ENCODE results near the gene TNXB.
"Not testable (repeated sequence)": the region's sequence is repeated elsewhere in the genome, so short reads cannot be mapped to it uniquely, and the experiment has no call there.

Gene TNXB

GRCh38 chr6:32111424-32112066 is 2.4 kb upstream of the TNXB start:
- Histone ChIP-seq H3K27ac (ENCODE audit: low read depth, low read length) (no peak overlapping the region), H3K9ac (ENCODE audit: low read depth in 1 of 2, low read length in 2 of 2) (no peak overlapping the region), H3K4me1 (ENCODE audit: control insufficient read depth in 1 of 2, insufficient read depth in 2 of 2, low read length in 2 of 2) (peaks cover 36 to 41% of the 10 kb centered on the region in 2 donors), H3K4me3 (ENCODE audit: low read depth in 1 of 2, low read length in 2 of 2) (no peak overlapping the region), H3K36me3 (ENCODE audit: control insufficient read depth in 1 of 2, insufficient read depth in 2 of 2, low read length in 2 of 2) (peaks cover 12 to 15% of the 10 kb centered on the region in 2 donors), H3K9me3 (ENCODE audit: control insufficient read depth in 1 of 2, low read length in 2 of 2) (no peaks in the 10 kb centered on the region), H3K27me3 (ENCODE audit: control insufficient read depth in 1 of 2, insufficient read depth in 2 of 2, low read length in 2 of 2) (no peaks in the 10 kb centered on the region)

GRCh38 chr6:32110632-32111031 is 1.5 kb upstream of the TNXB start:
- no peak overlapping the region for H3K4me3 ChIP-seq (ENCODE audit: low read depth in 1 of 2, low read length in 2 of 2)
- H3K27ac ChIP-seq (ENCODE audit: low read depth, low read length), result no peak overlapping the region
- peak overlapping the region in 1 of 2 donors; percentile 25 for H3K9ac ChIP-seq (ENCODE audit: low read depth in 1 of 2, low read length in 2 of 2)

GRCh38 chr6:32109765-32110160 is 625 bp upstream of the TNXB start:
- Histone ChIP-seq H3K27ac (ENCODE audit: low read depth, low read length) (no peak overlapping the region), H3K9ac (ENCODE audit: low read depth in 1 of 2, low read length in 2 of 2) (no peak overlapping the region)

More at GRCh38 chr6:32110632-32111031, 1.5 kb upstream of the TNXB start:
- Histone ChIP-seq H3K36me3 (ENCODE audit: control insufficient read depth in 1 of 2, insufficient read depth in 2 of 2, low read length in 2 of 2) (peaks cover 3 to 6% of the 10 kb centered on the region in 2 donors), H3K4me1 (ENCODE audit: control insufficient read depth in 1 of 2, insufficient read depth in 2 of 2, low read length in 2 of 2) (peaks cover 36 to 41% of the 10 kb centered on the region in 2 donors), H3K27me3 (ENCODE audit: control insufficient read depth in 1 of 2, insufficient read depth in 2 of 2, low read length in 2 of 2) (no peaks in the 10 kb centered on the region), H3K9me3 (ENCODE audit: control insufficient read depth in 1 of 2, low read length in 2 of 2) (no peaks in the 10 kb centered on the region)

GRCh38 chr6:32108727-32109113 is 418 bp downstream of the TNXB start:
- Histone ChIP-seq H3K4me3 (ENCODE audit: low read depth in 1 of 2, low read length in 2 of 2) (peak overlapping the region; percentile 60 to 61), H3K9me3 (ENCODE audit: control insufficient read depth in 1 of 2, low read length in 2 of 2) (no peaks in the 10 kb centered on the region), H3K4me1 (ENCODE audit: control insufficient read depth in 1 of 2, insufficient read depth in 2 of 2, low read length in 2 of 2) (peaks cover 36 to 39% of the 10 kb centered on the region in 2 donors), H3K27me3 (ENCODE audit: control insufficient read depth in 1 of 2, insufficient read depth in 2 of 2, low read length in 2 of 2) (no peaks in the 10 kb centered on the region), H3K27ac (ENCODE audit: low read depth, low read length) (no peak overlapping the region), H3K36me3 (ENCODE audit: control insufficient read depth in 1 of 2, insufficient read depth in 2 of 2, low read length in 2 of 2) (no peaks in the 10 kb centered on the region), H3K9ac (ENCODE audit: low read depth in 1 of 2, low read length in 2 of 2) (peak overlapping the region; percentile 29 to 60)

More at GRCh38 chr6:32109765-32110160, 625 bp upstream of the TNXB start:
- Histone ChIP-seq H3K4me1 (ENCODE audit: control insufficient read depth in 1 of 2, insufficient read depth in 2 of 2, low read length in 2 of 2) (peaks cover 36 to 41% of the 10 kb centered on the region in 2 donors), H3K27me3 (ENCODE audit: control insufficient read depth in 1 of 2, insufficient read depth in 2 of 2, low read length in 2 of 2) (no peaks in the 10 kb centered on the region), H3K4me3 (ENCODE audit: low read depth in 1 of 2, low read length in 2 of 2) (no peak overlapping the region), H3K9me3 (ENCODE audit: control insufficient read depth in 1 of 2, low read length in 2 of 2) (no peaks in the 10 kb centered on the region), H3K36me3 (ENCODE audit: control insufficient read depth in 1 of 2, insufficient read depth in 2 of 2, low read length in 2 of 2) (peaks cover 0 to 2% of the 10 kb centered on the region in 2 donors)

GRCh38 chr6:32108094-32108627 is 977 bp downstream of the TNXB start:
- no peaks in the 10 kb centered on the region for H3K36me3 ChIP-seq (ENCODE audit: control insufficient read depth in 1 of 2, insufficient read depth in 2 of 2, low read length in 2 of 2)
- H3K27ac ChIP-seq (ENCODE audit: low read depth, low read length), result no peak overlapping the region
- H3K4me3 ChIP-seq (ENCODE audit: low read depth in 1 of 2, low read length in 2 of 2), result peak overlapping the region; percentile 60 to 61
- H3K27me3 ChIP-seq (ENCODE audit: control insufficient read depth in 1 of 2, insufficient read depth in 2 of 2, low read length in 2 of 2), result no peaks in the 10 kb centered on the region
- peak overlapping the region; percentile 29 to 60 for H3K9ac ChIP-seq (ENCODE audit: low read depth in 1 of 2, low read length in 2 of 2)
- H3K4me1 ChIP-seq (ENCODE audit: control insufficient read depth in 1 of 2, insufficient read depth in 2 of 2, low read length in 2 of 2), result peaks cover 30 to 34% of the 10 kb centered on the region in 2 donors
- no peaks in the 10 kb centered on the region for H3K9me3 ChIP-seq (ENCODE audit: control insufficient read depth in 1 of 2, low read length in 2 of 2)

DNA sequence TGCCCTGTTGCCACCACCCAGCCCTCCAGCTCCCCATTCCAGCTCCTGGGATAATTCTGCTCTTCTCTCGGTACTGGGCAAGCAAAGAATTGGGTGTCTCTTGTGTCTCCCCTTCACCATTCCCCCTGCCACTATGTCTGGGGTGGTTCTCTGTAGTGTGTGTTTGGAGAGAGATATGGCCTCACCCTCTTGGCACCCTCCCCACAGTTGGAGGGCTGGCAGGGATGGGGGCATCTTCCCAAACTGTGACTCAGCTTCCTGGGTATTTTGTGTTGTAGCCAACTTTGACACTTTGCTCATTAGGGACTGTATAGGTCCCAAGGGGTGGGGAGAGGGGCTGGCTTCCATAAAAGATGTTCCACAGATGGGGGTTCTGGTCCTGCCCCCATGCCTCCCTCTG is 1.7 kb downstream of the TNXB start:
- Histone ChIP-seq H3K4me3 (ENCODE audit: low read depth in 1 of 2, low read length in 2 of 2) (peak overlapping the region; percentile 46 to 60), H3K36me3 (ENCODE audit: control insufficient read depth in 1 of 2, insufficient read depth in 2 of 2, low read length in 2 of 2) (no peaks in the 10 kb centered on the region), H3K4me1 (ENCODE audit: control insufficient read depth in 1 of 2, insufficient read depth in 2 of 2, low read length in 2 of 2) (peaks cover 30 to 32% of the 10 kb centered on the region in 2 donors), H3K27ac (ENCODE audit: low read depth, low read length) (no peak overlapping the region), H3K9ac (ENCODE audit: low read depth in 1 of 2, low read length in 2 of 2) (peak overlapping the region in 1 of 2 donors; percentile 11), H3K27me3 (ENCODE audit: control insufficient read depth in 1 of 2, insufficient read depth in 2 of 2, low read length in 2 of 2) (no peaks in the 10 kb centered on the region), H3K9me3 (ENCODE audit: control insufficient read depth in 1 of 2, low read length in 2 of 2) (no peaks in the 10 kb centered on the region)

DNA sequence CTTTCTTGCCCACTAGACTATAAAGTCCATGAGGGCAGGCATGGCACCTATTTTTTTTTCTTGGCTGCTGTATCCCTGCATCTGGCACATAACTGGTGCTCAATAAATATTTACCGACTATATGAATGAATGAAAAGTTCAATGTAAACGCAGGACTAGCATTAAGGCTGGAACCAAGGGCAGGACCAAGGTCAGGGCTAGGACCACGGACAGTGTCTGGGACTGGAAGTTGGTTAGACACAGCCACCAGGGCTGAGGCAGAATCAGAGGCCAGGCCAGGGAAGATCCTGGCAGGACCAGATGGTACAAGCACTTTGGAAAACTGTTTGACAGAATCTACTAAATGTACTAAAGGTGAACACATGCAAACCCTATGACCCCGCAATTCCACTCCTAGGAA is 3.7 kb downstream of the TNXB start:
- Histone ChIP-seq H3K4me1 (ENCODE audit: control insufficient read depth in 1 of 2, insufficient read depth in 2 of 2, low read length in 2 of 2) (peaks cover 23 to 27% of the 10 kb centered on the region in 2 donors), H3K4me3 (ENCODE audit: low read depth in 1 of 2, low read length in 2 of 2) (no peak overlapping the region), H3K9ac (ENCODE audit: low read depth in 1 of 2, low read length in 2 of 2) (no peak overlapping the region), H3K27ac (ENCODE audit: low read depth, low read length) (no peak overlapping the region), H3K27me3 (ENCODE audit: control insufficient read depth in 1 of 2, insufficient read depth in 2 of 2, low read length in 2 of 2) (no peaks in the 10 kb centered on the region), H3K9me3 (ENCODE audit: control insufficient read depth in 1 of 2, low read length in 2 of 2) (no peaks in the 10 kb centered on the region), H3K36me3 (ENCODE audit: control insufficient read depth in 1 of 2, insufficient read depth in 2 of 2, low read length in 2 of 2) (no peaks in the 10 kb centered on the region)

DNA sequence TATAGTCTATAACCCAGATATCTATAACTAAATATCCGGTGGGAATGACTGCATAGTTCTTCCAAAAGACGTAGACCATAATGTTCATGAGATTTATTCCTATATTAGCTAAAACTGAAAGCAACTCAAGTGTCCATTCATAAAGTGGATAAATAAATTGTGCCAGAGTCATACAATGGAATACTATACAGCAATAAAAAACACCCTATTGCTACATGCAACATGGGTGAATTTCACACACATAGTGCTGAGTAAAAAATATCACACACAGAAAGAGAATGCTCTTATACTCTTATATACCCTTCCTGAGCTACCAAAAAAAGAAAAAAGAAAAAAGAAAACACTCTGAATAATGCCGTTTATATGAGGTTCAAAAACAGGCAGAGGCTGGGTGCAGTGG is 6.9 kb downstream of the TNXB start:
- no peaks in the 10 kb centered on the region for H3K9me3 ChIP-seq (ENCODE audit: control insufficient read depth in 1 of 2, low read length in 2 of 2)
- no peak overlapping the region for H3K27ac ChIP-seq (ENCODE audit: low read depth, low read length)
- no peak overlapping the region for H3K4me3 ChIP-seq (ENCODE audit: low read depth in 1 of 2, low read length in 2 of 2)
- H3K9ac ChIP-seq (ENCODE audit: low read depth in 1 of 2, low read length in 2 of 2), result no peak overlapping the region
- peaks cover 0 to 1% of the 10 kb centered on the region in 2 donors for H3K4me1 ChIP-seq (ENCODE audit: control insufficient read depth in 1 of 2, insufficient read depth in 2 of 2, low read length in 2 of 2)
- no peaks in the 10 kb centered on the region for H3K36me3 ChIP-seq (ENCODE audit: control insufficient read depth in 1 of 2, insufficient read depth in 2 of 2, low read length in 2 of 2)
- peaks cover 6 to 12% of the 10 kb centered on the region in 2 donors for H3K27me3 ChIP-seq (ENCODE audit: control insufficient read depth in 1 of 2, insufficient read depth in 2 of 2, low read length in 2 of 2)

GRCh38 chr6:32100251-32100650 is 8.9 kb downstream of the TNXB start:
- not testable (repeated sequence) for H3K4me3 ChIP-seq (ENCODE audit: low read depth in 1 of 2, low read length in 2 of 2); H3K9ac ChIP-seq (ENCODE audit: low read depth in 1 of 2, low read length in 2 of 2); H3K9me3 ChIP-seq (ENCODE audit: control insufficient read depth in 1 of 2, low read length in 2 of 2); H3K27ac ChIP-seq (ENCODE audit: low read depth, low read length); H3K36me3 ChIP-seq (ENCODE audit: control insufficient read depth in 1 of 2, insufficient read depth in 2 of 2, low read length in 2 of 2)
- peaks cover 26 to 32% of the 10 kb centered on the region in 2 donors for H3K27me3 ChIP-seq (ENCODE audit: control insufficient read depth in 1 of 2, insufficient read depth in 2 of 2, low read length in 2 of 2)
- H3K4me1 ChIP-seq (ENCODE audit: control insufficient read depth in 1 of 2, insufficient read depth in 2 of 2, low read length in 2 of 2), result peaks cover 0 to 16% of the 10 kb centered on the region in 2 donors

GRCh38 chr6:32097364-32097763 is 11.8 kb downstream of the TNXB start:
- Histone ChIP-seq H3K36me3 (ENCODE audit: control insufficient read depth in 1 of 2, insufficient read depth in 2 of 2, low read length in 2 of 2) (no peaks in the 10 kb centered on the region), H3K27me3 (ENCODE audit: control insufficient read depth in 1 of 2, insufficient read depth in 2 of 2, low read length in 2 of 2) (peaks cover 34 to 40% of the 10 kb centered on the region in 2 donors), H3K9ac (ENCODE audit: low read depth in 1 of 2, low read length in 2 of 2) (no peak overlapping the region), H3K27ac (ENCODE audit: low read depth, low read length) (no peak overlapping the region), H3K4me3 (ENCODE audit: low read depth in 1 of 2, low read length in 2 of 2) (no peak overlapping the region), H3K4me1 (ENCODE audit: control insufficient read depth in 1 of 2, insufficient read depth in 2 of 2, low read length in 2 of 2) (peaks cover 0 to 16% of the 10 kb centered on the region in 2 donors), H3K9me3 (ENCODE audit: control insufficient read depth in 1 of 2, low read length in 2 of 2) (no peaks in the 10 kb centered on the region)

Measured in duodenal mucosa (tissue), 2 donors.